Heart left ventricle (tissue), 13 donors: ENCODE measurements around the gene ARL13A.

Experiments used
- CTCF ChIP-seq, 12 donors: fragments of 200-600 bp; sonication (generic) in 4 of 12; IDR thresholded peaks; one replicate each; pipeline versions ENCODE4 v1.5.0 to v1.8.0; 2018 to 2022; ENCODE audit warnings: antibody characterized with exemption in 12 of 12, mild to moderate bottlenecking in 5 of 12
- POLR2A ChIP-seq, 2 donors: fragments of 450-650 bp; IDR thresholded peaks; one replicate each; pipeline ENCODE4 v1.6.1; 2017; ENCODE audit warnings: antibody characterized with exemption in 2 of 2, mild to moderate bottlenecking in 2 of 2, moderate library complexity in 2 of 2
- donor health status: ischemic (EF 13 %, LVEDD 7.1; RV severe dilation, severe dysfunction).
- donor health status: DM: no; HTN: yes; CAD: no.
- donor health status: DM: no; HTN: no; CAD: no.
- donor health status: ischemic (EF 25% LVEDD 6.9; RV normal size, moderate dysfunction).
- donor health status: ischemic (EF 25% LVEDD 5.7; RV mildly dilated, moderate dysfunction).
- donor health status: ischemic (EF 35%, LVEDD 5.7; RV mildly dilated, moderate dysfunction).
- donor health status: nonischemic (EF 11% LVEDD 7.7; RV severe dilation, severe dysfunction).
- donor health status: DM: yes; HTN: yes; CAD: no.
- donor health status: PGD.
- donor health status: ischemic (EF 29% LVEDD 5.4; RV normal size, mild dysfunction).
- donor health status: nonischemic (EF 23%, LVEDD 6.1; RV moderate dilation, normal function).

- TF ChIP-seq CTCF (IDR thresholded peaks at IDR 0.05) (no peak), POLR2A (IDR thresholded peaks at IDR 0.05) (no peak)
Observed at GRCh38 chrX:101040197-101040596, 70.7 kb downstream of the ARL13A start.
